ENCODE data around the gene FLAD1.

GRCh38 chr1:154982897-154983648 is at the start of gene FLAD1:
- TF ChIP-seq CTCF (IDR thresholded peaks at IDR 0.05) (no peak), POLR2A (IDR thresholded peaks at IDR 0.05) (no peak)
